AG09309 (cell line): ENCODE data around the gene CARD19.

Experiments
- DNase-seq: peaks from one replicate; pipeline ENCODE4 v3.0.0-alpha.2; 2010; ENCODE audit warnings: low read depth
- H3K4me3 ChIP-seq: 2 replicates; pipeline ENCODE4 v1.5.1; 2011; ENCODE audit warnings: mild to moderate bottlenecking, low read depth, low read length, moderate library complexity; ENCODE audit not compliant: control insufficient read depth
- TF ChIP-seq, protein P1 (sequence below): IDR thresholded peaks from 2 replicates; pipeline ENCODE4 v1.5.1; 2011; ENCODE audit warnings: mild to moderate bottlenecking, low read depth, low read length, inconsistent platforms; ENCODE audit not compliant: insufficient read depth, control insufficient read depth; ENCODE audit errors: missing control alignments

Gene CARD19

DNA sequence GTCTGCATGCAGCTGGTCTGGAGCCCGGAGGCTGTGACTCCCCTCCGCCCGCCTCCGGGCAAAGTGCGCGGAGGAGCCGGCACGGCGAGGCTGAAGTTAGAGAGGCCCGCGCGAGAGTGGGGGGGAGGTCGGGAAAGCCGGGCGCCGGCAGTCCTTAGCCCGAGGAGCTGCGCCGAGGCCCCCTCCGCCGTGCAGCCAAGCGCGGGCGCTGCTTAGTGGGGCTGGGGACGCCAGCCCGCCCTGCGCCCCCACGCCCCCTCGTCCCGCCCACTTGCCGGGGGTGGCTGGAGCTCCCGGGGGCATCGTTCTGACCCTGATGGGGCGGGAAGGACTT is 37.6 kb downstream of the CARD19 start:
- H3K4me3 ChIP-seq: peak overlapping the region; percentile 93
- TF ChIP-seq, protein P1, sequence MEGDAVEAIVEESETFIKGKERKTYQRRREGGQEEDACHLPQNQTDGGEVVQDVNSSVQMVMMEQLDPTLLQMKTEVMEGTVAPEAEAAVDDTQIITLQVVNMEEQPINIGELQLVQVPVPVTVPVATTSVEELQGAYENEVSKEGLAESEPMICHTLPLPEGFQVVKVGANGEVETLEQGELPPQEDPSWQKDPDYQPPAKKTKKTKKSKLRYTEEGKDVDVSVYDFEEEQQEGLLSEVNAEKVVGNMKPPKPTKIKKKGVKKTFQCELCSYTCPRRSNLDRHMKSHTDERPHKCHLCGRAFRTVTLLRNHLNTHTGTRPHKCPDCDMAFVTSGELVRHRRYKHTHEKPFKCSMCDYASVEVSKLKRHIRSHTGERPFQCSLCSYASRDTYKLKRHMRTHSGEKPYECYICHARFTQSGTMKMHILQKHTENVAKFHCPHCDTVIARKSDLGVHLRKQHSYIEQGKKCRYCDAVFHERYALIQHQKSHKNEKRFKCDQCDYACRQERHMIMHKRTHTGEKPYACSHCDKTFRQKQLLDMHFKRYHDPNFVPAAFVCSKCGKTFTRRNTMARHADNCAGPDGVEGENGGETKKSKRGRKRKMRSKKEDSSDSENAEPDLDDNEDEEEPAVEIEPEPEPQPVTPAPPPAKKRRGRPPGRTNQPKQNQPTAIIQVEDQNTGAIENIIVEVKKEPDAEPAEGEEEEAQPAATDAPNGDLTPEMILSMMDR: no peak
- peak; percentile 55 for DNase-seq

DNA sequence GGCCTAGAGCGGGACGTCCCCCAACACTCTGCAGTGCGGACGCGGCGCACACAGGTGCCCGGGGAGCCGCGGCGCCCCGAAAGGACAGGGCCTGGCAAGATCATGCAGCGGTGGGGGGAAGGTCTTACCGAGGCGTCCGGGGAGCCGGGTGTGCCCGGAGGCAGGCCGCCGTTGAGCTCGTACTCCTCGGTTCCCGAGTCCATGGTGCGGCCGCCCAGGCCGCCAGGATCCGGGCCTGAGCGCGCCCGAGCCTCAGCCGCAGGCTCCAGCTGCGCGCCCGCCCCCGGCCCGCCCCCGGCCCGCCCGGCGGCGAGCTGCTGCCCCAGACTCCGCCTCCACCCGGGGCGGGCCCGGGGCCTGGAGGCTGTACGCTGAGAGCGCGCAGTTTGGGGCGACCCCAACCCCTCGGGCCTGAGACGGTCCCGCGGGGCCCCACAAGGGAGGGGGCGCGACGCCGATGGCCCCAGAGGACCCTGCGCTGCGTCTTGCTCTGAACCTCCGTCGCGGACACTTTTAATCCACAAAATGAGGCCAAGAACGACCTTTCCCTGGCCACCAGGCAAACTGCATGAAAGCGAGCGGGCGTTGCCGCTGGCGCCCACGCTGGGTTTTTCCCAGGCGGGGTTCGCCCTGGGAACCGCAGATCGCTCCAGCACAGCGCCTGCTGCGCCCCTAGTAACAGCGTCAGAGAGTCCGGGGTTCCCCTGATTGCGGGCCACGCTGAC is 38.2 kb downstream of the CARD19 start, which contains the start of gene NINJ1:
Gene NINJ1 (minus strand): TSS at position 237 of the 725 bp plus-strand sequence. CDS start 34 bp downstream, at position 203.
- peak within 1 kb of the TSS; percentile 93 for H3K4me3 ChIP-seq
- TF ChIP-seq, protein P1: no peak
- no peak for DNase-seq

DNA sequence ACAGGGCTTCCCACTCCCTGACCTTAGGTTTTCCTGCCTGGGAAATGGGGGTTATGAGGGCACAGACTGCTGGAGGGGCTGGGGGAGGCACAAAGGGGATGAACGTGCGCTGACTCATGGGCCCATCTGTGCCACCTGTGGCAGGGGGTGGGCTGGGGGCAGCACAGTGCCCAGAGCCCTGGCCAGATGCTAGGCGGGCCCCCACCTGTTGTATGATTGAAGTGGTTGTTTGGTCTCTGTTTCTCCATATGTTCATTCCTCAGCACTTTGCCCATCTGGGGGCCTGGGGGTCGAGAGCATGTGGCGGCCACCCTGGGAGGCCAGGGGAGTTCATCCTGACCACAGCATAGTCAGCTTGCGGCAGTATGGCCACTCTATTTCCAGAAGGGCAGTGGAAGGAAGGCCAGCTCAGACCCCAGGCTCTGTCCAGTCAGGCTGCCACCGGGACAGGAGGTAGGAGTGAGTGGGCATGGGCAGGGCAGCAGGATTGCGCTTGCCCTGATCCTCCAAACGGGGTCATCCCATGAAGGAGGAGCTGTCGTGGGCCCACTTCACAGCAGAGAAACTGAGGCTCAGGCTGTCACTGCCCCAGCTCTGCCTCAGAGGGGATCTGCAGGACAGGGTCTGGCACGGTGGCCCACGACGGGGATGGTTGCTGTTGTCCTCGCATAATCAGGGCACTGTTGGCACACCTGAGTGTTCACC is 38.9 kb downstream of the CARD19 start:
- no peak for DNase-seq
- H3K4me3 ChIP-seq: peak overlapping the region; percentile 93
- TF ChIP-seq, protein P1: no peak

DNA sequence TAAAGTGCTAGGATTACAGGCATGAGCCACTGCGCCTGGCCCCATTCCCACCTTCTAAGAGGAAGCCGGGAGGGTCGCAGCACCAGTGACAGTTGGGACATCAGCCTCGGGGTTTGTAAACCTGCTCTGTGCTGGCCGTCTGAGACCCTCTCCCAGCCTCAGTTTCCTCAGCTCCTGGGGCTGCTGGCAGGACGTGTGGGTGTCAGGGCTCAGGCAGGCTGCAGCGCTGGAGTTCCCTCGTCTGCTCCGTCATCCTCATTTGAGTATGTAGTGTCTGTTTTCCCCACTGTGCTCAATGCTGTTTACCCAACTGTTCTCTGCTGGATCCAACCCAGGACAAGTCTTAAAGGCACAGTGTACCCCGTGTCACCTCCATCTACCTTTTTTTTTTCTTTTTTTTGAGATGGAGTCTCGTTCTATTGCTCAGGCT is 40.0 kb downstream of the CARD19 start:
- TF ChIP-seq, protein P1: no peak

DNA sequence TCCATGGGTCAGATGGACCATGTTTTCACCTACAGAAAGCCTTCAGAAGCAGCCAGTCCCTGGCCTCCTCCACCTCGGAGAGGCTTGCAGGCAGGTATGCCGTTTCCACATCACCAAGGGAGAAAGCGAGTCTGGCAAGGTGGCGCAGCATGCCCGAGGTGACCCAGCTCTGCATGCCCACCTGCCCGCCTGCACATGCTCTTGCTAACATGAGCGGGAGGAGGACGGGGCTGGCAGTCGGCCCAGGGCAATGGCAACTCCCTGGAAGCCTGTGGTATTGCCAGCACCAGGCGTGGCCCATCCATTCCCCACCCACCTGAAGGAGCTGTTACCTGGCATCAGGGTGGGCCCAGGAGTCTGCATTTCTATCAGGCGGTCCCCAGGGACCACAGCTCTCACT is 41.3 kb downstream of the CARD19 start:
- H3K4me3 ChIP-seq: no peak overlapping the region
- DNase-seq: no peak
- TF ChIP-seq, protein P1: no peak

More for the DNA sequence above, 40.0 kb downstream of the CARD19 start:
- no peak for DNase-seq
- no peak overlapping the region for H3K4me3 ChIP-seq

DNA sequence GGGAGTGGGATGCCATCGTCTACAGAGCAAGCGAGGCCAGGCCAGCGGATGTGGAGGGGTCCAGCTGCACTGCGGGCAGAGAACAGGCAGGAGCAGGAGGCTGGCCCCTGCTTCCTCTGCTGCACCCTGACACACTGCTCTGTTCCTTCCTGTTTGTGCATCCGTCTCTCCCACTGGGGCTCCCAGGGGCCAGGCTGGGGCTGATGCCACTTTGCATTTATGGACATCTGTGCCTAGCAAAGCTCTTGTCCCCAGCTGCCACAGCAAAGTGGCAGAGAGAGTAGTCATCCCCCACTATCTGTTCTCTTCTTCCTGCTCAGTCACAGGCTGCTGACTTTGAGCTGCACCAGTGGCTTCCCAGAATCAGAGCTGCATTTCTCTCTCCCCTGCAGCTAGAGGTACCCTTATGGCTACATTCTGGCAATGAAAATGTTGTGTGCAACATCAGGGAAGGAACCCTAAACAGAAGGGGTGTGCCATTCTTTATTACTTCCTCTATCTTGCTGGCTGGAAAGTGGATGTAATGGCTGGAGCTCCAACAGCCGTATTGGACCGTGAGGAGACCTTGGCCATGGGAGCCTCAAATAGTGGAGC is 42.3 kb downstream of the CARD19 start:
- TF ChIP-seq, protein P1: no peak
- DNase-seq: no peak
- no peak overlapping the region for H3K4me3 ChIP-seq
